GM12875 (cell line): ENCODE results near the gene AIG1.

Experiments
- H3K4me3 ChIP-seq: one replicate; pipeline ENCODE4 v1.5.1; 2011; ENCODE audit warnings: low read depth, low read length, control low read depth
- CTCF ChIP-seq: IDR thresholded peaks from 2 replicates; pipeline ENCODE4 v1.5.1; 2011; ENCODE audit warnings: low read depth, mild to moderate bottlenecking, control low read depth, inconsistent platforms, low read length, moderate library complexity, borderline replicate concordance; ENCODE audit not compliant: insufficient read depth

The AIG1 gene

DNA sequence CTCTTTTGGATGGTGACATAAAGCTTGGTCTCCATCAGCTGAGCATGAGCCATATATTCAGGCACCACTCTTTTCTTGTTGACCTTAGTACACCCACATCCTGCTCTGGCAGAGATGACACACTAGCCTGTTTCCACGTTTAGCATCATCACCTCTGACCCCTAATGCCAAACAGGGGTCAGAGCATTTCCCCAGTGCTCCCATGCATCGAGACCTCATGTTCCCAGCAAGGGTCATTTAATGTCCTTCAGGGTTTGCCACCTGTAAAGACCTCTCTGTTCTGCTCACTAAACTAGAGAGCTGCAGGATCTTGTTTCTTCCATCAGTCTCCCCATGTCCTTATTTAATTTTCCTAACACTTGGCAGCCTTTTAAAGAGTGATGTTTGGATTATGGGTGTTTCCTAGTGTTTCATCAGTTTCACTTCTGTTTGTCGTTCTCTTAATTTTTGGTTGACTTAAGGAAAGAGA, 97.5 kb downstream of the AIG1 start:
- TF ChIP-seq CTCF, result no peak
- H3K4me3 ChIP-seq, result no peak overlapping the region

DNA sequence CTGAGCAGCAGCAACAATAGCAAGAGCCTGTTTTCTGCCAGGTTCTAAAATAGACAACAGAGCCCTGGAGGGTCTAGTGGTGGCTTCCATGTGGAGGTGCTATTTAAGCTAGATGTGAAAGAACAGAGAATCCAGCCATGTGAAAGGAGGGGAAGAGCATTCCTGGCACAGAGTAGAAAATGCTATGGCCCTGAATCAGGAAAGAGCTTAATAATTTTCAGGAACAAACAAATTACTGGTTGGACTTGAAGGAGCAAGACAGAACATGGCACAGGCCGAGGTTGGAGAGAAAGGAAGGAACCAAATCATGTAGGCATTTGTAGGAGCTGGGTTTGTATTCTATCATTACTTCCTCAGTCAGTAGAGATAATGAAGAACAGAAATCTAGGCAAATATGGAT, 98.3 kb downstream of the AIG1 start:
- H3K4me3 ChIP-seq, result no peak overlapping the region
- no peak for TF ChIP-seq CTCF

DNA sequence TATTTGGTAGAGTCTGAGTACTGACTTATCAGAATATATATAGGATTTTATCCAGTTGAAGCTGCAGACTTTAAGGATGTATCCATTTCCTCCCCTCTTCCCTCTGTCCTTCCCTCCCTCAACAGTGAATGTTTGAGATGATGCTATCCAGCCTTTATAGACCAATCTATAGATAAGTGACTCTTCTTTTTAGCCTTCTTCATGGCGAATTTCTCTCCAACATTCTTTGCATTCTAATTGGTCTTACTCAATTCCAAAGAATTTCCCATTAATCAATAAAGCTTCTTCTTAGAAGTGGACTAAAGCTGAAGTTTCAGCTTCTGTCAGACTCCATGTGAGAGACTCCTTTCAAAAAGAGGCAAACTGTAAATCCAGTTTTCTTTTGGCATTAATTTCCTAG, 99.3 kb downstream of the AIG1 start:
- no peak for TF ChIP-seq CTCF
- no peak overlapping the region for H3K4me3 ChIP-seq

DNA sequence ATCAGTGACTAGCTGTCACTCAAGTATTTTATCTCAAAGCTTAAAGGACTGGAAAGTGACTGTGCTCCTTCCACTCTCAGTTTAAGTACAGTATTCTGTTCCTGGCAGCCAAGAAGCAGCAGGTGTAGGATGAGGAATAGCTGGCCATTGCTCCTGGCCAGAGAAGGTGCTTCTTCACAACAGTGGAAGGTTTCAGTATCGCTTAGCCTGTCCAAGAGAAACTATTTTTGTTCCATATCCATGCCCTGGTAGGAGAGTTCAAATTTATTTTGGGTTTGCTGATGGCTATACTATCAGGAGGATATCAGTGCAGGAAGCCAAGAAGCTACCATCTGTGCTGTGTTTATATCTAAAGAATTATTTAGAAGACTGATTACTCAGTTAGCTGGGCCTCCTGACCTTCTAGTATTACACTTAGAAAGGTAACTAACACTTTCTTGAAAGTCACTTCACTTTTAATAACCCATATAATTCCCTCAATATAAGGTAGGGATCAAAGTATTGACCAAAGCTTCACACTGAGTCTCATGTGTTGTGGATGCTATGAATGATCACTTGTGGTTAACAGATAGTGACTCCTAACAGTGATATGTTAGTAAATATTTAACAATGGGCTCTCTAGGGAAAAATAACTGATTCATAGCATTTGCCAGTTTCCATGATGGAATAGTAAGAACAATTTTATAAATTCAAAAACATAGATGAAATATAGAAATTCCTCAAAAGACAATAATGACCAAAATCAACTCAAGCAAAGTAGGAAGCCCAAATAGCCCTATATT, 99.9 kb downstream of the AIG1 start:
- no peak overlapping the region for H3K4me3 ChIP-seq
- TF ChIP-seq CTCF, result no peak

DNA sequence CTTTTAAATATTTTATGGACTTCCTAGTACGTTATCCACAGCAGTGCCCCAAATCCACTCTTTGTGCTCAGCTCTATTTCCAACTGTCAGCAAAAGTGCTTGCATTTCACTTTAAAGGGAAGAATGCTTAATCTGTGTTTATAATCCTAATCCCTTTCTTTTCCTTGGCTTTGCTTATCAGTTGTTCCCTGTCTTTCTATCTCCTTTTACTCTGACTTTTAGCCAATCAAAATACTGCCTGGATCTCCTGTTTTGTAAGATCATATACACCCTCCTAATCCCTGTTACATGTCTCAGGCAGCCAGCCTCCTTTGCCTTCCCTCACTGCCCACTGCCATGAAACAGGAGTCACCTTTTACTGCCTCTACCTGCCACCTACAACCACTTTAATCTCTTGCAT, 102.9 kb downstream of the AIG1 start:
- H3K4me3 ChIP-seq, result no peak overlapping the region

DNA sequence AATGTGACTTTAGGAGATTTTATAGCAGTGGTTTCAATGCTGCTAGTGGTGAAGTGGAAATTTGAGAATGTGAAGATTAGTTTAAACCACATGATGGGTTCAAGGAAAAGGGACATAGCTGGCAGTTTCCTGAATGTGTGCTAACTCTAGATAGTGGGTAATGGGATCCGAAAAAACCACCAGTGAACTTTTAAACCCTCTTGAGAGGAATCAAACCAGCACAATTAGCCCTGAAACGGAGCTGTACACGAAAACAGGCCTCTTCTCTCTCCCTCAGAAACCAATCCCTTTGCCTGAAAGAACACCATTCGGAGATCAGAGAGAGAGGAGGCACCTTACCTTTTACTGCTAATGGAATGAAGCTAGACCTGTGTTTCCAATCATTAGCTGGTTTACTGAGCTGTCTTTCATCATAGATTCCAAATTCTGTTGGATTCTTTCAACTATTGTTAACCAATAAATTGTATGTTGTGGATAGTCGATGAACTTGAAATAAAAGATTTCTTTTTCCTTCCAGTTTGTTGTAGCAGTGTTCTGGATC, 103.9 kb downstream of the AIG1 start:
- H3K4me3 ChIP-seq, result no peak overlapping the region
- TF ChIP-seq CTCF, result no peak

More for the DNA sequence above, 102.9 kb downstream of the AIG1 start:
- no peak for TF ChIP-seq CTCF

- H3K4me3 ChIP-seq, result no peak overlapping the region
- TF ChIP-seq CTCF, result no peak
Measured at GRCh38 chr6:143165315-143165855, 104.7 kb downstream of the AIG1 start.
